IPS DF 6.9 (cell line): ENCODE measurements around the gene SPEG.

ENCODE experiments used
- DNase-seq: peaks from one replicate; pipeline ENCODE4 v3.0.0-alpha.2; 2013; ENCODE audit warnings: low read depth, low spot score
- H3K27ac ChIP-seq: one replicate; pipeline ENCODE4 v1.5.1; 2013; ENCODE audit warnings: low read length, control low read depth
- H3K27me3 ChIP-seq: 2 replicates; pipeline ENCODE4 v1.6.1; 2013; ENCODE audit warnings: mild to moderate bottlenecking, low read length; ENCODE audit not compliant: control insufficient read depth, insufficient read depth
- H3K36me3 ChIP-seq: 2 replicates; pipeline ENCODE4 v1.6.1; 2013; ENCODE audit warnings: low read length; ENCODE audit not compliant: control insufficient read depth, insufficient read depth
- H3K4me1 ChIP-seq: 2 replicates; pipeline ENCODE4 v1.6.1; 2013; ENCODE audit warnings: low read length; ENCODE audit not compliant: control insufficient read depth, insufficient read depth
- H3K4me3 ChIP-seq: 2 replicates; pipeline ENCODE4 v1.5.1; 2013; ENCODE audit warnings: mild to moderate bottlenecking, low read length
- H3K9me3 ChIP-seq: 2 replicates; pipeline ENCODE4 v1.6.1; 2013; ENCODE audit warnings: low read length, inconsistent platforms; ENCODE audit not compliant: control insufficient read depth, insufficient read depth
- WGBS: extraction: QIAGEN DNeasy Blood & Tissue Kit; methylation state at CpG from one replicate; pipeline ENCODE4 v1.1.7; 2013; ENCODE audit warnings: mixed read lengths, missing lambda C conversion rate; ENCODE audit not compliant: insufficient read length, insufficient coverage; 5-methylcytosine and 5-hydroxymethylcytosine counted together

SPEG gene

GRCh38 chr2:219461669-219462068, 27.0 kb downstream of the SPEG start:
- Histone ChIP-seq H3K36me3 (peaks cover 2% of the 10 kb centered on the region; the same call in 1 of the 2 replicates), H3K27ac (no peak overlapping the region), H3K4me3 (no peak overlapping the region), H3K9me3 (no peaks in the 10 kb centered on the region), H3K27me3 (no peaks in the 10 kb centered on the region), H3K4me1 (peaks cover 19% of the 10 kb centered on the region)
- no CpG with 5 or more reads among the region's 14 CpGs for WGBS
- no peak for DNase-seq

DNA sequence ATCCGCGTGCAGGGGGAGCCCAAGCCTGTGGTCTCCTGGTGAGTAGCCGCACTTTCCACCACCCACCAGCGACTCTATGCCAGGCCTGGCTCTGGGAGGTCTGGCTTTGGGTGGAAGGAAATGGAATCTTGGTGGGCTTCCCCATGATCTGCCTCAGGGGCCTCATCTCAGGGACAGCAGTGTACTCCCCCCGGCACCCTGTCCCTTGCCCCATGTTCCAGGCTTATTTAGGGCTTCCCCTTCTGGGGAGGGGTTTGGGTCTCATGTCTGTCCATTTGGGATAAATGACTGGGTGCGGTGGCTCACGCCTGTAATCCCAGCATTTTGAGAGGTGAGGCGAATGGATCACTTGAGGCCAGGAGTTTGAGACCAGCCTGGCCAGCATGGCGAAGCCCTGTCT, 27.7 kb downstream of the SPEG start:
- no peaks in the 10 kb centered on the region for H3K9me3 ChIP-seq
- no peak overlapping the region for H3K27ac ChIP-seq
- H3K4me1 ChIP-seq: peaks cover 19% of the 10 kb centered on the region
- no peak for DNase-seq
- no peak overlapping the region for H3K4me3 ChIP-seq
- WGBS: no CpG with 5 or more reads among the region's 9 CpGs
- peaks cover 5% of the 10 kb centered on the region for H3K36me3 ChIP-seq
- H3K27me3 ChIP-seq: no peaks in the 10 kb centered on the region

DNA sequence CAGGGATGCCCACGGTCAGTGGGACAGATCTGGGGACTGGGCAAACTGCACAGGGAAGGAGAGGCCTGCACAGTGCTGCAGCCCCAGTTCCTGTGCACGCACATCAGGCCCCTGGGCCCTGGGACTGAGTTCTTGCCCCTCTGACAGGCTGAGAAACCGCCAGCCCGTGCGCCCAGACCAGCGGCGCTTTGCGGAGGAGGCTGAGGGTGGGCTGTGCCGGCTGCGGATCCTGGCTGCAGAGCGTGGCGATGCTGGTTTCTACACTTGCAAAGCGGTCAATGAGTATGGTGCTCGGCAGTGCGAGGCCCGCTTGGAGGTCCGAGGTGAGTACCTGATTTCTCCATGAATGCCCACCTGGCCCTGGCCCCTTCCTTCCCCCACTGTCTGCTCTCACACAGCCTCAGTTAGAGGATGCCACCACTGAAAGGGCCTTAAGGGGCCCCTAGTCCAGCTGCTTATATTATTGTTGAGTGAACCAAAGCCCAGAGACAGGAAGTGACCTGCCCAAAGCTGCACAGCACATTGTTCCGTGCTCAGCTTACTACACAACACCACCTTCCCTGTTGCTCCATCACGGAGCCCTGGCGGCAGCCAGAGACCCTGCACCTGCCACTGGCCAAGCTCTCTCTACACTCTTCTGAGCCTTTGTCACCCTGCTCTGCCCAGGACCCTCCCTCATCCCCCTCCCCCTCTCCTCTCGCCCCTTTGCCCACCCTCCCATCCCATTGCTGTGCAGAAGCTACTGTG, 29.8 kb downstream of the SPEG start:
- no CpG with 5 or more reads among the region's 21 CpGs for WGBS
- Histone ChIP-seq H3K36me3 (peaks cover 8% of the 10 kb centered on the region), H3K9me3 (no peaks in the 10 kb centered on the region), H3K4me1 (peaks cover 15% of the 10 kb centered on the region), H3K27me3 (no peaks in the 10 kb centered on the region), H3K4me3 (no peak overlapping the region), H3K27ac (no peak overlapping the region)
- no peak for DNase-seq

- H3K27me3 ChIP-seq: no peaks in the 10 kb centered on the region
- WGBS: no CpG with 5 or more reads among the region's 47 CpGs
- H3K9me3 ChIP-seq: no peaks in the 10 kb centered on the region
- H3K4me3 ChIP-seq: no peak overlapping the region
- H3K27ac ChIP-seq: no peak overlapping the region
- peaks cover 7% of the 10 kb centered on the region for H3K4me1 ChIP-seq
- DNase-seq: no peak
- H3K36me3 ChIP-seq: peaks cover 8% of the 10 kb centered on the region
Observed at GRCh38 chr2:219465659-219466561, 31.3 kb downstream of the SPEG start.

GRCh38 chr2:219466816-219467735, 32.4 kb downstream of the SPEG start:
- Histone ChIP-seq H3K9me3 (no peaks in the 10 kb centered on the region), H3K27me3 (no peaks in the 10 kb centered on the region), H3K27ac (no peak overlapping the region), H3K4me3 (no peak overlapping the region), H3K4me1 (no peaks in the 10 kb centered on the region), H3K36me3 (peaks cover 8% of the 10 kb centered on the region)
- WGBS: no CpG with 5 or more reads among the region's 28 CpGs
- DNase-seq: no peak

- H3K27ac ChIP-seq: no peak overlapping the region
- no CpG with 5 or more reads among the region's 2 CpGs for WGBS
- H3K27me3 ChIP-seq: no peaks in the 10 kb centered on the region
- H3K36me3 ChIP-seq: peaks cover 8% of the 10 kb centered on the region
- H3K9me3 ChIP-seq: no peaks in the 10 kb centered on the region
- DNase-seq: no peak
- no peaks in the 10 kb centered on the region for H3K4me1 ChIP-seq
- no peak overlapping the region for H3K4me3 ChIP-seq
Observed at GRCh38 chr2:219467736-219468075, 33.1 kb downstream of the SPEG start.

DNA sequence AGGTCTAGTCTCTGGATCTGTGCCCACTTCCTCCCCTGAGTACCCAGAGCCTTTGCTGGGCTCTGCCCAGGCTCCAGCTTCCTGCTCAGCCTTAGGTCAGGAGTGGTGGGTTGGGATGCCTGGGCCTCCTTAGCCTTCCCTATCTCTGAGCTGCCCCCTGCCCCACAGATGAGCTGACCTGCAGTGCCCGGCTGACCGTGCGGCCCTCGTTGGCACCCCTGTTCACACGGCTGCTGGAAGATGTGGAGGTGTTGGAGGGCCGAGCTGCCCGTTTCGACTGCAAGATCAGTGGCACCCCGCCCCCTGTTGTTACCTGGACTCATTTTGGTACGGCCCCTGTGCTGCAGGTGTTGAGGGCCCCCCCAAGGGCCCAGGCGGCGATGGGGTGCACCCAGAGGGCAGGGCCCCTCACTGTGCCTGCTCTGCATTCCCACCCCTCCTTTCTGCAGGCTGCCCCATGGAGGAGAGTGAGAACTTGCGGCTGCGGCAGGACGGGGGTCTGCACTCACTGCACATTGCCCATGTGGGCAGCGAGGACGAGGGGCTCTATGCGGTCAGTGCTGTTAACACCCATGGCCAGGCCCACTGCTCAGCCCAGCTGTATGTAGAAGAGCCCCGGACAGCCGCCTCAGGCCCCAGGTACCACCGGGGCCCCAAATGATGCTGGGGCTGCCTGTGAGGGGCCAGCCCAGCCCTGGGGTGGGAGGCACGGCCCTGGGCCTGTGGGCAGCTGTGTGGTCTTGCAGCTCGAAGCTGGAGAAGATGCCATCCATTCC, 34.0 kb downstream of the SPEG start:
- no CpG with 5 or more reads among the region's 23 CpGs for WGBS
- DNase-seq: no peak
- H3K27ac ChIP-seq: no peak overlapping the region
- H3K27me3 ChIP-seq: no peaks in the 10 kb centered on the region
- H3K4me1 ChIP-seq: no peaks in the 10 kb centered on the region
- no peaks in the 10 kb centered on the region for H3K9me3 ChIP-seq
- H3K4me3 ChIP-seq: no peak overlapping the region
- peaks cover 8% of the 10 kb centered on the region for H3K36me3 ChIP-seq

- no peak overlapping the region for H3K4me3 ChIP-seq
- no peak overlapping the region for H3K27ac ChIP-seq
- no peak for DNase-seq
- WGBS: no CpG with 5 or more reads among the region's 16 CpGs
- H3K4me1 ChIP-seq: no peaks in the 10 kb centered on the region
- H3K36me3 ChIP-seq: peaks cover 8% of the 10 kb centered on the region
- H3K27me3 ChIP-seq: no peaks in the 10 kb centered on the region
- no peaks in the 10 kb centered on the region for H3K9me3 ChIP-seq
Observed at GRCh38 chr2:219469186-219469724, 34.6 kb downstream of the SPEG start.

DNA sequence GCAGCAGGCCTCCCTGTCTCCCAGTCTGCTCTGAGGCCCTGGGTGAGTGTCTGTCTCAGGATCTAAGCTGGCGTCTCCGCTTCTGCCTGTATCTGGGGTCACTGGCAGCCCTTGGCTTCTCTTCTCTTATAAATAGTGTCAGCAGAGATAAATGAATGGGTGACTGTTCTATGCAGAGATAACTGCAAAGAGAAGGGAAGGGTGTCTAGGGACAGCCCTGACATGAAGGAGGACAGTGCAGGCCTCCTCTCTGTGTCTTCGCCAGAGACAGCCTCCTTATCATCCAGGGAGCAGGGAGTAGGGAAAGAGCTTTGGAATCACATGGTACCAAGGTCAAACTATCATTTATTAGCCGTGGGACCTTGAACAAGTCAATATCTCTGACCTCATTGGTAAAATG, 35.8 kb downstream of the SPEG start:
- H3K36me3 ChIP-seq: peaks cover 8% of the 10 kb centered on the region; the same call in 1 of the 2 replicates
- WGBS: no CpG with 5 or more reads among the region's 4 CpGs
- DNase-seq: no peak
- H3K27me3 ChIP-seq: no peaks in the 10 kb centered on the region
- H3K4me3 ChIP-seq: no peak overlapping the region
- no peak overlapping the region for H3K27ac ChIP-seq
- H3K9me3 ChIP-seq: no peaks in the 10 kb centered on the region
- H3K4me1 ChIP-seq: no peaks in the 10 kb centered on the region
